Measurements from ENCODE around the gene OBP2A.
A peak's percentile ranks its signal among the peaks of the same experiment; 100 is the strongest.

Gene OBP2A

DNA sequence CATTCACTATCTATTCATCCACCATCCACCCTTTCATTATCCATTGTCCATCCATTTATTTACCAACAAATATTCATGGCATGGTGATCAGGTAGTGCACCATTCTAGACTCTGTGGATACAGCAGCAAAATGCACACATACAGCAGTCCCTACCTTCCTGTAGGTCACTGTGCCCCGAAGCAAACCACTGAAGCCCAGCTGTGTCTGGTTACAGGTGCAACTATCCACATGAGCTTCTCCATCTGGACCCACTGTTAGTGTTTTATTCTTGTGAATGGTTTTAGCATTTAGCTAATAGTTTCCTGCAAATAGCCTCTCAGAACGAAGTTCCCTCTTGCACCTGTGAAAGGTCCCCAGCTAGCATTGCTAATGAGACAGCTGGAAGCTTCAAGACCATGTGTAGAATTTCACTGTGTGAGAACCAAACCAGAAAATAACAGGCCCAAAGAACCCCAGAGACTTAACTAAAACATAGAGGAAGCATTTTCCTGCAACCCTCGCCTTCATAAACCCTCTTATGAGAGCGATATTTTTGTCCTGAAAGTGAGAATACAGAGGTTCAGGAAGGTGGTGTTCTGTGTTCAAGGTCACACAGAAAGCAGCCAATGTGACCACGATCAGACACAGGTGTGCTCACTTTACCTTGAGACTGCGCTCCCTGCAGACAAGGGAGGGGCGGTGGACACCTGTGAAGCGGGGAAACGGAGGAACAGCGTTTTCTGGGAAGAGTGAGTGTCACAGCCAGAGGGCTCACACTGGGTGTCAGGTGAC lies 34.1 kb downstream of the OBP2A start:
- ATAC-seq (no peak), DNase-seq (no peak)

DNA sequence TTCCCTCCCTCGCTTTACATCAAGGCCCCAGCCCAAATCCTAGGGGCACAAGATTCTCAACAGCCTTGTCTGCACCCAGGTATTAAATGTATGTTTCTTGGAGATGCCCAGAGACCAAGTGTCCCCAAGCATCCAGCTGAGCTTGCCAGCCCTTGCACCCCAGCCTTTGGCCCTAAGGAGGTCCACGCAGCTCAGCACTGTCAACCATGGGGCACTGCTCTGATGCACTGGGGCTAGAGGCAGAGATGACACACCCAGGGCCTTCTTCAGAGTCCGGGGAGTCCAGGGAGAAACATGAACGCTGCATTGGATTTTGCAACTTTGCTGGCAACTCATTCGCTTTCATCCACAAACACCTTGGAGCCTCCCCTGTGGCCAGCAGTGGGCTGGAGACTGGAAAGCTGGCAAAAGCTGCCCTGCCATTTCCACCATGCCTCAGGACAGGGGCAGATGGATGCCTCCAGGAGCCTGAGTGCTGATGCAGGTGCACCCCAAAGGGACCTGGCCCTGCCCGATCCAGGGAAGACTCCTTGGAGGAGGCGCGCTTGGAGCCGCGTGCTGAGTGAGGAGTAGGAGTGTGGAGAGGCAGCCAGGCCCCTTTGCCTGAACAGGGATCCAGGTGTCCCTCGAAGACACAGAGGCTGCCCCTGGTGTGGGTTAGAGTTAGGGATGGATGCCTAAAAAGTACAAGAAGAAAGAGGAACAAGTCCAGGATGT lies 34.9 kb downstream of the OBP2A start:
- ATAC-seq: no peak
- no peak for DNase-seq

DNA sequence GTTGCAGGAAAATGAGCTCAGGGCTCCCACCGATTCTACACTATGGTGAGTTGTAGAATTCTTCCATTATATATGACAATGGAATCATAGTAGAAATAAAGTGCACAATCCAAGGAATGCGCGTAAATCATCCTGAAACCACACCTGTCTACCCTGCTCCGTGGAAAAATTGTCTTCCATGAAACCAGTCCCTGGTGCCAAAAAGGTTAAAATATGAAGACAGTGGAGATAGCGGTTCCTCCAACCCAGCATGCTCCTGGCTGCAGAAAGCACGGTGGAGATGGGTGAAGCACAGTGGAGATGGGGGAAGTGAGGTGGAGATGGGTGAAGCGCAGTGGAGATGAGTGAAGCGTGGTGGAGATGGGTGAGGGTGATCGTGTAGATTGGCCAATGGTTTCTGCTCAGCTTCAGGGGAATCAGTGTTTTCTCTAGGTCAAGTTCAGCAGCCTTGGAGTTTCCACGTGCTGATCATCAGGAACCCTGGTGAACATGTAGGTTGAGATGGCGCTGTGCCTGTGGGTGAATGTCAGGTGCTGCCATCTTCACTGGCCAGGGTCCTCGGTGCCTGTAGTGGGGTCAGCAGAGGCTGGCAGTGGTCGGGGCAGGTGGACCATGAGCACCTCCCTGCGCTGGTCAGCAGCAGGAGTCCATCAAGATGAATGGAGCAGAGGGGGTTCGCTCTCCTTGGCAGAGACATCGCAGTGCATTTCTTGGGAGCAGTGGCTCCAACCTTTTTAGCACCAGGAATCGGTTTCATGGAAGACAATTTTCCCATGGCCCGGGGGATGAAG lies 35.9 kb downstream of the OBP2A start:
- DNase-seq: no peak
- ATAC-seq: no peak

DNA sequence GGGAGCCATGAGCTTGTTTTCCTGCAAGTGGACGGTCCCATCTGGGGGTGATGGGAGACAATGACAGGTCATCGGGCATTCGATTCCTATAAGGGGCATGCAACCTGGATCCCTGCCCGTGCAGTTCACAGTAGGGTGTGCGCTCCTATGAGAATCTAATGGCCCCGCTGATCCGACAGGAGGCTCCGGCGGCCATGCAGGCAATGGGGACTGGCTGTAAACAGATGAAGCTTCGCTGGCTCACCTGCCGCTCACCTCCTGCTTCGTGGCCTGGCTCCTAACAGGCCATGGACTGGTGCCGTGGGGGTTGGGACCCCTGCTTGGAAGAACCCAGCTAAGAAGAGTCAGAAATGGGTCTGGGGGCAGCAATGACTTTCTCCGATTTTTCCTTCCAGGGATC lies 36.6 kb downstream of the OBP2A start:
- DNase-seq (no peak), ATAC-seq (no peak)

DNA sequence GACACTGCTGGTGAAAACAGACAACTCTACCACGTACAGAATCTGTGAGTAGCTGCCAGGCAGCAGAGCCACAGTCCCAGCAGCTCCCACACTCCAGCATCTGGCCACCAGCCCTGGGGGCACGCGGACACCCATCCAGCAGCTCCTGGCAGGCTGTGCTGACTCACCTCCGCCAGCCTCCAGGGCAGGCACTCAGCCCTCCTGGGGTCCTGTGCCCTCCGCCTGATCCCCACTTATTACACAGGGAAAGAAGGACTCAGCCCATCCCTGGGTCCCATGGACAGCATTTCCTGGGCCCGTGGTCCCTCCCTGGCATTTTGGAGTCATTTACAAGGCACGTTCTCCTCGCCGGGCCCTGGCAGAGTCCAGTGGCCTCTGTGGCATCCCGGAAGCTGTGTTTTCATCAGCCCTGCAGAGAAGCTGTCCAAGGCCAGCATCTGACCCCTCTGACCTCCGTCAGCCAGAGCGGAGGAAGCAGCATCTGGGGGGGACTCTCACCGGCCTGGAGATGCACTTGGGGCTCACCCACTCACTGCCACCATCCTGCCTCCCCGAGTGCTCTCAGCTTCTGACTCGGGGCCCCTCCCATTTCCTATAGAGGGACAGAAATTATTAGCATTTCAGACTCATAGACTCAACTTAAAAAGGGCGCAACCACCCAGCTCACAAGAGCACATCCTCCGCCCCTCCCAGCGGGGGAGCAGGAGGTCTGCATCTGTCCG lies 37.2 kb downstream of the OBP2A start:
- DNase-seq (no peak), ATAC-seq (peak; percentile 8)

DNA sequence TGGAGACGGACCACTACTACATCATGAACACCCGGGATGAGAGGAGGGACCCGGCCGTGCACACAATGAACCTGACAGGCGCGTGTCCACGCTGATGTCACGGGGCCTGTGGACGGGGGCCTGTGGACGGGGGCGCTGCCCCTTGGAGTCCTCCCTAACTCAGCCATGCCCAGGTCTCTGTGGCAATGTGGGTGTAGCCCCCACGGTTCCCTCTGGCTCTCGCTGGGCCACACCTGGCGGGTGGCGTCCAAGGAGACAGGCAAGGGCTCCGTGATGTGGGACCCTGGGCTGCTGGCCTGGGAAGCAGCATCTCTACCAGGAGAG lies 37.7 kb downstream of the OBP2A start:
- DNase-seq: no peak
- peak; percentile 24 for ATAC-seq

DNA sequence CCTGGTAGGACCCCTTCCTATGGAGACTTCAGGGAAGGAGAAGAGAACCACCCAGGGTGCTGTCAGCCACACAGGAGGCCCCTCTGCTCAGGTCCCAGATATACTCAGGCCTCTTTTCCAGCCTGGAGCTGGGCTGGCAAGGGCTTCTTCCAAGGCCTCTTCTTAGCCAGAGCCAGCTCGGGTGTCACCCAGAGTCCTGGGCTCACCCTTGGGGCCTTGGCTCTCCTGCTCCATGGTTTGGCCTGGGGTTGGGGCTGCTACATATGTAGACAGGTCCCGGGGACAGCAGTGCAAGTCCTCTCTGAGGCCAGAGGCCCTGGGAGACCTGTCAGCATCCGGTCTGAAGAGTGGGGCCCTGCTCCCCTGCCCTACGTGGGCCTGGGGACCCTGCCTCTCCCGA lies 38.4 kb downstream of the OBP2A start:
- ATAC-seq: no peak
- no peak for DNase-seq

DNA sequence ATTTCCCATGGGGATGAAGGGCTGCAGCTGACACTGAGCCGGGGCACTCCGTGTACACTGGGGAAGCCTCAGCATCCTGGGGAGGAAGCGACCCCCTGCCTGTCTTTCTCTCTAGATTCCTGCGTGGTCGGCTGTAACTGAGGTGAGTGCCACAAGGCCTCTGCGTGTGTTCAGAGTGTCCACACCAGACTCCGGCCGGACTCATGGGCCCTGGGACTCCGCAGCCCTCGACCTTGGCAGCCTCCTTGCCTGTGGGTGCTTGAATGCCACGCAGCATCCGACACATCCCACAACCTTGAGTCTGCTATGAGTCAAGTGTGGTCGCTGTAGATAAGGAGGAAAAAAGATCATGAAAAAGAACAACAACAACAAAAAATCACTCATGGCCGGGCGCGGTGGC lies 39.0 kb downstream of the OBP2A start:
- DNase-seq: no peak
- ATAC-seq: no peak

DNA sequence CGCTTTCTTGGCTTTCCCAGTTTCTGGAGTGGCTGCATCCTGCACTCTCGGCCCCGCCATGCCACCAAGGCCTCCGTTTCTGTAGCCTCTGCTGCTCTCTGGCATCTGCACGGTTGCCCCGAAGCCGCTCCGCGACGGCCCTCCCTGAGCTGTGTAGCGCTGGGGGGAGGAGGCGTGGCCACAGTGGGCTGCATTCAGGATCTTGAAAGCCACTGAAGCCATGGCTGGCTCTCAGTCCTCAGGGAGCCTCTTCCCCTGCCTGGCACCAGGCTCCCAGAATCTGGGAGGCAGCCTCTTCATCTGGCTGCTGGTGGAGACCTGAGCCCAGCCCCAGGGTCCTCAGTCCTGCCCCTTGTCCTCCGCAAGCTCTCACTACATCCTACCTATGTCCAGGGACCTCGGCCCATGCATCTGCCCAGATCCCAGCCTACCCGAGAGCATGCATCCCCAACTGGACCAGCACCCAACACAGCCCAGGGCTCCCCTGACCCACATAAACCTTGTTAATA lies 40.7 kb downstream of the OBP2A start:
- no peak for DNase-seq
- no peak for ATAC-seq

DNA sequence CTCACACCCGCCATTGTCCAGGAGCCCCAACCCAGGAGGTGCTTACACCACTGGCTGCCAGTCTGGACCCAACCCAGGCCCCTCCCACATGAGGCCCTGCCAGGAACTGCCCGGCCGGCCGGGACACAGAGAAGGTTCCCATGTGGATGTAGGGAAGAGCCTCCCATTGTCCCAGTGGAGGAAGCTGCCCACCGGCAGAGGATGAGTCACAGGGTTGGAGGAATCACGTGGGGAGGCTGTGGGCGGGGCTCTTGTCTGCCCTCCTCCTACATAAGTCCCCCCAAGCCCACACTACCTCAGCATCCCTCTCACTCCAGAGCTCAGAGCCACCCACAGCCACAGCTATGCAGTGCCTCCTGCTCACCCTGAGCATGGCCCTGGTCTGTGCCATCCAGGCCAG lies 41.7 kb downstream of the OBP2A start:
- DNase-seq (no peak), ATAC-seq (no peak)

DNA sequence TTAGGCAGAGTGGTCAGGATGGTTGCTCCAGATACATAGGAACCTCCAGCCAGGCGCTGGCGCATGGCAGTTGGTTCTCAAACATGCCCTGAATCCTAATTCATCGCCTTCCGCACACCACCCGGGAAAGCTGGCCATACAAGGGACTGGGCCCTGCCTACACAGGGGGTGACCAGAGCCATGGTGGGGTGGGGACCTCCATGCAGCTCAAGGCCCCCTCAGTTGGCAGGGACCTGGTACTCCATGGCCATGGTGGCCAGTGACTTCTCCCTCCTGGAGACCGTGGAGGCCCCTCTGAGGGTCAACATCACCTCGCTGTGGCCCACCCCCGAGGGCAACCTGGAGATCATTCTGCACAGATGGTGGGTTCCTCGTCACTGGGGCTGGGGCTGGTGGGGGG lies 42.4 kb downstream of the OBP2A start:
- no peak for ATAC-seq
- no peak for DNase-seq

DNA sequence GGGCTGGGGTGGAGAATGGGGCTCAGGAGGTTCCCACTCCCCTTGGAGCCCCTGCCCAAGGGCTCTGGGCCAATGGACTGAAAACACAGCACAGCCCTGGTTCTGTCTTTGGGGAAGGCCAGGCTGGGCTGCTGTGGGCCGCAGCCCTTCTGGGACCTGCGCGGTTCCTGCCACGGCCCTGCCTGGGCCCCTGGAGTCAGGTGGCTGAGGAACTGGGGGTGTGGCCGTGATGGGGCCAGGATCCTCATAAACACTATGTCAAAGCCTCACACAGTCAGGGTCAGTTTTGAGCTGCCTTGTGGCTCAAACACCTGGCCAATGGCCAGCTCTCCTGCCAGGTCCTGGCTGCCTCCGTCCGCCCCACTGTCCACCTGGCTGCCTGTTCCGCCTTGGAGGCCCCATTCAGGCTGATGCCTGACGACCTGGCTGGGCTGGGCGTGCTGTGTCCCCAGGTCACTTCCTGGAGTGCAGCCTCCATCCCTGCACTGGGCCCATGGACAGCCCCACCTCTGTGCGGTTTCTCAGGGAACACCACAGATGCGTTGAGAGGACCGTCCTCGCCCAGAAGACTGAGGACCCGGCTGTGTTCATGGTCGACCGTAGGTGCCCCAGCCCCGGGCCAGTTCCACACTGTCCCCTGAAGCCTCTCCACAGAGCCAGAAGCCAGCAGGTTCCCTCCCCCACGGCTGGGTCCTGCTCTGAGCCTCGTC lies 43.1 kb downstream of the OBP2A start:
- DNase-seq: no peak

DNA sequence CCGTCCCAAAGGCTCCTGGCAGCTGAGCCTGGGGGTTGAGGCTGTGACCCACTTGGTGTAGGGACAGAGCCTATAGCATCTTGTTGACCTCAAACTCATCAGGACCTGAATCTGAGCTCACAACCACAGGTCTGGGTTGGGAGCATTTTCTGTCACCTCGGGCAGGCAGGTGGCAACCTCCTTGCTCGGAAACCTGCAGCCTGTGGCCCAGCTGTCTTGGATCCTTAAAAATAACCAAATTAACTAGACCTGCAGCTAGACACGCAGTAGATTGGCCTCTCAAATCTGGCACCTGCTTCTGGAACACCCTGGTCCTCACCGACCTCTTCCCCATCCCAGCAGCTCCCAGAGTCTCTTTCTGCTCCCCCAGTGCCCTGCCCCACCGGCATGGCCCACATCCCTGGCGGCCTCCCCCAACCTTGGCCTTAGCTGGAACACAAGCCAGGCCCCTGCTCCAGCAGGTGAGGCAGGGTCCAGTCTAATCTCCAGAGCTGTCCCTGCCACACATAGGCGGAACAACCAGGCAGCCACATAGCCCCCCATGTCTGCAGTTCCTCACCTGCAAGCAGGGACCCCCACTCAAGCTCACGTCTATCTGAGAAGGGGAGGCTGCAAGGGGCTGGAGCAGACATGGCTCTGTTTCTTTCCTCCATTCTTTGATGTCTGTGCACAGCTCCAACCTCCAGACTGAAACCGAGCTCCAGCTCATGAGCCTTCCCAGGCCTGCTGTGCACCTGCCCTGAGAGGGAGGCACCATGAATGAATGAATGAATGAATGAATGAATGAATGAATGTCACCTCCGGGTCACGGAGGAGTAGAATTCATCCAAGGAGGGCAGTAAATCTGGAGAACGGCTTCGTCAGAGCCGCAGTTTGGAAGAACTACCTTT lies 43.9 kb downstream of the OBP2A start:
- ATAC-seq: no peak

More for the DNA sequence above, 43.1 kb downstream of the OBP2A start:
- ATAC-seq: no peak

DNA sequence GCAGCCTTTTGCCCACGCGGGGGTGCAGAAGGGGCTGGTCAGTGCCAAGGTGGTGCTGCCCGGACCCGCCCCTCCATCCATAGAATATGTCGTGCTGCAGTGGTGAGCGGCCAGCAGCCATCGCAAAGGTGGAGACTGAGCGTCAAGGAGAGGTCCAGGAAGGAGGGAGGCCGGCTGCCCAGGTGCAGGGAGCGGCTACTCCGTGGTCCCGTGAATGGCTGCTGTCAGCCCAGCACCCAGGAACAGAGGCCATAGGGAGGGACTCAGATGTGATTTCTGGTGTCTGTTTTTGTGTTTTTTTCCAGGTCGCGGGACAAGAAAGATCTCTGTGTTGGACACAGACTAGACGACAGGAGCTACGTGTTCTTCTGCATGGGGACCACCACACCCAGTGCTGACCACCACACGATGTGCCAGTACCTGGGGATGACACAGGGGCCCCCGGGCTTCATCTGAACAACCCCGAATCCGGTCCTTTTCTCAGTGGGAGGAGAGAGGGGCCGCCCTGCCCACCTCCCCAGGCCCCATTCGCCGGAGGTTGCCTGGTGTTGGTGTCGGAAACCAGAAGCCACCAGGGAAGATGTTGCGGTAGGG lies 44.7 kb downstream of the OBP2A start:
- ATAC-seq (no peak), DNase-seq (no peak)

More for the DNA sequence above, 43.9 kb downstream of the OBP2A start:
- no peak for DNase-seq

DNA sequence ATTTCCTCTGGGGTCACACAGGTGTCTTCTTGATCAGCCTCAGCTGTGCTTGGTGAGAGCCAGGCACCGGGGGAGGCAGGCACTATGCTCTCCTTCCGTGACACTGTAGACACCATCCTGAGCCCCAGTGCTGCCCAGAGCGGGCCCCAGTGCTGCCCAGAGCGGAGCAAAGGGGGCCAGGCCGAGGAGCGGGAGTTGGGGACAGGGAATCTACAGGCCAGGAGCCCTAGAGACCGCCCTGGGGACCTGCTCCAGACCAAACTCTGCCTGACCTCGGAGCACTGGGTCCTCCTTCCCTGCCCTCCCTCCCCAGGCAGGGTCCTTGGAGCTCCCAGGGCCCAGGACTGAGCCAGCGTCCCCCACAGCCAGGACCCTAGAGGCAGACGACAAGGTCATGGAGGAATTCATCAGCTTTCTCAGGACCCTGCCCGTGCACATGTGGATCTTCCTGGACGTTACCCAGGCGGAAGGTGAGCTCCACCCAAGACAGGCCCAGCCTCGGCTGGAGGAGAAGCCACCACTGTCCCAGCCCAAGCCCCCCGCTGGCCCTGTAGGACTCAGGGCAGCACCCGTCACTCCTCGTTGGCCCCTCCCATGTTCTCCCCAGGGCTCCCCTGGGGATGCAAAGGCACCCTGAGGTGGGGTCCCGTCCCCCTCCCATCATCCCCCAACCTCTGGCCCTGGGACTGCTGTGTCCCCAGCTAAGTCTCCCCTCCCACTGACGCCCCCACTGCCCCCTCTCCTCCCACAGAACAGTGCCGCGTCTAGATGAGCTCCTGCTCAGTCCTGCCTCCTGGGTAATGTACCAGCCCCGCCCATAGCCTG lies 45.8 kb downstream of the OBP2A start:
- no peak for DNase-seq

DNA sequence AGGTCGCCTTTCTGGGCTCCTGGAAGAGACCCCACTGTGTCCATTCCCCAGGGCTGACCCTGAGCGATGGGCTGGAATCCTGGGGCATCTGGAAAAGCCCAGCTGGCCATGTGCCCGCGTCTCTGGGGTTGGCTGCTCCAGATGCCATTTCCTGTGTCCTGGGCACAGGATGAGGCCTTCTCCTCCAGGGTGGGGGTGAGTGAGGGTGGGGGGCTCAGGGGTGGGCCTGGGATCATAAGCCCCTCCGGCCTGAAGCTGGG lies 46.3 kb downstream of the OBP2A start:
- DNase-seq (no peak), ATAC-seq (no peak)

More for the DNA sequence above, 45.8 kb downstream of the OBP2A start:
- ATAC-seq: no peak

DNA sequence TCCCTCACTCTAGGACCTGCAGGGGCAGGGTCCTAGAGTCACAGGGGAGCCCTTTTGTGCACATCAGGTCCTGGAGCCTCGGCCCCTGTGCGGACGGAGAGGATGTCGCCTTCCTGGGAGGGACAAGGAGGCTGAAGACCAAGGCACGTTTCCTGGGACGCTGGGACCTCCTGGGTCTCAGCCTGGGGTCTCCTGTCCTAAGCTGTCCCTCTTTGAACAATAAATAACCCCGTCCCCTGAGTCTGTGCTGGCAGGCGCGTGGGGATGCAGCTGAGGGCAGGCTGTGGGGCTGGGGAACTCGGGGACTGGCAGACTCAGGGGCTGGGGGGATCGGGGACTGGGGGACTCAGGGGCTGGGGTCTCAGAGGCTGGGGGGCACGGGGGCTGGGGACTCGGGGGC lies 46.7 kb downstream of the OBP2A start:
- no peak for DNase-seq
- no peak for ATAC-seq

DNA sequence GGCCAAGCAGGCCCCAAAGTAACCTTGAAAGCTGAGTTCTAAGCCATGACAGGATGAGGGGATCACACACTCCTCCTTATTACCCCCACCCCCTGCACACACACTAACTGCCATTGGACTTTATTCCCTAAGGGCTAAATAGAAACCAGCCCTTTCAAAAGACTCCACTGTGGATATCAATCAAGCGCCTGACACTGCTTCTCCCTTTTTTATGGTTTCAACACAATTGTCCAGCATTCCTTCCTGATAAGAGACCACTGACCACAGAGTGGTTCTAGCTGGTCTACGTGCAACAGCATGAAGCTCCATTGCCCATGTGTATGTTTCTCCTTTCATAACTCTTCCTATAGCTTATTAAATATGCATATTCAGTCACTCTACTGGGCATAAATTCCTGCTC lies 50.3 kb downstream of the OBP2A start:
- ATAC-seq (no peak), DNase-seq (no peak)

Data from stimulated activated naive CD8-positive, alpha-beta T cell treated with anti-CD3 and anti-CD28 coated beads, Interleukin-15, Interleukin-2, amounts not matched to agents 100 U/mL and 50 U/mL, for 24 hours (primary cell).